H1 (cell line): ENCODE data around the gene PRPF38A. TPM values are rescaled to one million over a fixed set of nuclear protein-coding genes. Genes with fewer than 3 reads are reported as not detected.

Experiments used
- CTCF ChIA-PET: fragments of 300-600 bp; sonication (Branson Sonifier 250); formaldehyde crosslinking; loops from one replicate; lab custom pipeline; 2021; ENCODE audit not compliant: partially characterized antibody; lab: Charles Lee
- POLR2A ChIA-PET: fragments of 300-600 bp; sonication (Branson Sonifier 250); formaldehyde crosslinking; loops from one replicate; lab custom pipeline; 2021; ENCODE audit warnings: inconsistent platforms; ENCODE audit not compliant: partially characterized antibody; lab: Charles Lee
- DNase-seq, 2 experiments: peaks; one replicate each; pipeline versions ENCODE4 v3.0.0 to v3.0.0-alpha.2; 2010 to 2022; ENCODE audit warnings: low spot score in 2 of 2, low read depth in 1 of 2, mixed read lengths in 1 of 2
- FAIRE-seq: peaks from 2 replicates; lab custom pipeline; 2011; peaks lifted over from hg19 to GRCh38; lab: Jason Lieb, UNC
- H2AFZ ChIP-seq: 2 replicates; pipeline ENCODE4 v1.8.1; 2012; ENCODE audit warnings: low read length, inconsistent platforms
- H2AK5ac ChIP-seq: 2 replicates; pipeline ENCODE4 v1.6.1; 2013; ENCODE audit warnings: low read depth, low read length
- H2BK120ac ChIP-seq: replicated peaks from 2 replicates; pipeline ENCODE3; 2013; ENCODE audit warnings: low read depth, low read length, inconsistent platforms
- H2BK12ac ChIP-seq: 2 replicates; pipeline ENCODE4 v1.6.1; 2013; ENCODE audit warnings: low read depth, low read length
- H2BK15ac ChIP-seq: 2 replicates; pipeline ENCODE4 v1.6.1; 2013; ENCODE audit warnings: low read length
- H2BK20ac ChIP-seq: 2 replicates; pipeline ENCODE4 v1.6.1; 2013; ENCODE audit warnings: low read length
- H2BK5ac ChIP-seq: 2 replicates; pipeline ENCODE4 v1.6.1; 2013; ENCODE audit warnings: low read depth, low read length
- H3K14ac ChIP-seq: 2 replicates; pipeline ENCODE4 v1.6.1; 2013; ENCODE audit warnings: inconsistent platforms; ENCODE audit not compliant: insufficient read length
- H3K18ac ChIP-seq: 2 replicates; pipeline ENCODE4 v1.6.1; 2013; ENCODE audit warnings: low read length; ENCODE audit errors: extremely low read depth
- H3K23ac ChIP-seq: 2 replicates; pipeline ENCODE4 v1.6.1; 2013; ENCODE audit warnings: inconsistent platforms; ENCODE audit not compliant: insufficient read length
- H3K23me2 ChIP-seq: 2 replicates; pipeline ENCODE4 v1.6.1; 2013; ENCODE audit warnings: low read depth, low read length
- H3K27ac ChIP-seq: 2 replicates; pipeline ENCODE4 v1.6.1; 2011; ENCODE audit warnings: low read depth, low read length, inconsistent platforms
- H3K27me3 ChIP-seq, 4 experiments: replicated peaks in 1 of 4; 1 replicate in 1 of 4; 2 replicates in 3 of 4; pipeline versions ENCODE4 v1.6.1 to v1.8.1; 2011 to 2013; ENCODE audit warnings: low read length in 3 of 4, mild to moderate bottlenecking in 3 of 4, inconsistent platforms in 2 of 4, mixed read lengths in 2 of 4, moderate library complexity in 1 of 4; ENCODE audit not compliant: control insufficient read depth in 3 of 4, insufficient read depth in 3 of 4; ENCODE audit errors: extremely low read depth in 1 of 4
- H3K36me3 ChIP-seq, 4 experiments: 2 replicates each; pipeline versions ENCODE4 v1.6.1 to v1.8.1; 2011 to 2013; ENCODE audit warnings: mild to moderate bottlenecking in 4 of 4, low read length in 3 of 4, moderate library complexity in 2 of 4, control low read depth in 1 of 4, inconsistent platforms in 1 of 4; ENCODE audit not compliant: insufficient read depth in 4 of 4, control insufficient read depth in 2 of 4
- H3K4ac ChIP-seq: replicated peaks from 2 replicates; pipeline ENCODE3; 2013; ENCODE audit warnings: low read length, low read depth, mixed read lengths, inconsistent platforms; ENCODE audit not compliant: insufficient read length
- H3K4me1 ChIP-seq, 4 experiments: replicated peaks in 1 of 4; 1 replicate in 1 of 4; 2 replicates in 3 of 4; pipeline versions ENCODE4 v1.6.1 to v1.8.1; 2011 to 2013; ENCODE audit warnings: low read length in 3 of 4, inconsistent platforms in 2 of 4, mixed read lengths in 1 of 4; ENCODE audit not compliant: insufficient read depth in 4 of 4, control insufficient read depth in 3 of 4
- H3K4me2 ChIP-seq, 2 experiments: 2 replicates each; pipeline versions ENCODE4 v1.6.1 to v1.8.1; 2011 to 2013; ENCODE audit warnings: low read depth in 2 of 2, low read length in 2 of 2, control low read depth in 1 of 2, inconsistent platforms in 1 of 2, mild to moderate bottlenecking in 1 of 2; ENCODE audit not compliant: insufficient read depth in 1 of 2
- H3K4me3 ChIP-seq, 4 experiments: fragments of 200-600, 300-600 bp in 1 of 4; sonication (generic), shearing (Covaris generic), sonication (Bioruptor Twin) in 1 of 4; 2 replicates each; pipeline versions ENCODE4 v1.5.1 to v1.8.1; 2011 to 2016; ENCODE audit warnings: low read length in 4 of 4, low read depth in 3 of 4, control low read depth in 2 of 4, inconsistent platforms in 2 of 4, mild to moderate bottlenecking in 2 of 4, mixed read lengths in 1 of 4, moderate library complexity in 1 of 4; ENCODE audit not compliant: insufficient read depth in 2 of 4; ENCODE audit errors: extremely low read depth in 1 of 4
- H3K56ac ChIP-seq: replicated peaks from 2 replicates; pipeline ENCODE3; 2013; ENCODE audit warnings: low read depth, mild to moderate bottlenecking, mixed read lengths, low read length, inconsistent platforms; ENCODE audit not compliant: insufficient read length
- H3K79me1 ChIP-seq: 2 replicates; pipeline ENCODE4 v1.6.1; 2013; ENCODE audit warnings: low read depth, low read length, control low read depth
- H3K79me2 ChIP-seq, 2 experiments: 2 replicates each; pipeline versions ENCODE4 v1.6.1 to v1.8.1; 2012 to 2013; ENCODE audit warnings: low read length in 2 of 2, mild to moderate bottlenecking in 2 of 2, inconsistent platforms in 1 of 2; ENCODE audit not compliant: insufficient read depth in 2 of 2, control insufficient read depth in 1 of 2
- H3K9ac ChIP-seq, 4 experiments: replicated peaks in 1 of 4; 1 replicate in 1 of 4; 2 replicates in 3 of 4; pipeline versions ENCODE4 v1.6.1 to v1.8.1; 2011 to 2013; ENCODE audit warnings: low read depth in 3 of 4, low read length in 3 of 4, control low read depth in 2 of 4, mild to moderate bottlenecking in 2 of 4, moderate library complexity in 2 of 4, inconsistent platforms in 1 of 4; ENCODE audit errors: extremely low read depth in 1 of 4
- H3K9me3 ChIP-seq, 2 experiments: 2 replicates each; pipeline versions ENCODE4 v1.6.1 to v1.8.1; 2012 to 2013; ENCODE audit warnings: mild to moderate bottlenecking in 2 of 2, moderate library complexity in 2 of 2, control low read depth in 1 of 2, inconsistent platforms in 1 of 2, low read depth in 1 of 2, low read length in 1 of 2, mixed read lengths in 1 of 2; ENCODE audit not compliant: insufficient read depth in 2 of 2
- H4K20me1 ChIP-seq, 2 experiments: replicated peaks in 1 of 2; 2 replicates each; pipeline versions ENCODE3 to v1.8.1; 2011 to 2013; ENCODE audit warnings: inconsistent platforms in 2 of 2, low read length in 2 of 2, mild to moderate bottlenecking in 1 of 2; ENCODE audit not compliant: insufficient read depth in 2 of 2, control insufficient read depth in 1 of 2
- H4K5ac ChIP-seq: 2 replicates; pipeline ENCODE4 v1.6.1; 2013; ENCODE audit warnings: low read length, low read depth, mixed read lengths, inconsistent platforms; ENCODE audit not compliant: insufficient read length
- H4K8ac ChIP-seq: 2 replicates; pipeline ENCODE4 v1.8.0; 2013; ENCODE audit warnings: mild to moderate bottlenecking, moderate library complexity, low read length, inconsistent platforms; ENCODE audit not compliant: insufficient read depth; ENCODE audit errors: extremely low read depth
- H4K91ac ChIP-seq: replicated peaks from 2 replicates; pipeline ENCODE3; 2013; ENCODE audit warnings: low read length, mixed read lengths, inconsistent platforms; ENCODE audit not compliant: insufficient read length
- ATF2 ChIP-seq: IDR thresholded peaks from 2 replicates; pipeline ENCODE4 v1.6.1; 2012; ENCODE audit warnings: low read length, inconsistent platforms
- BACH1 ChIP-seq: IDR thresholded peaks from 2 replicates; pipeline ENCODE4 v1.6.1; 2012; ENCODE audit warnings: low read length, improper control_type of control experiment
- CREB1 ChIP-seq: IDR thresholded peaks from 2 replicates; pipeline ENCODE4 v1.6.1; 2012; ENCODE audit warnings: inconsistent platforms
- HDAC2 ChIP-seq, 2 experiments: fragments of 300-600 bp in 1 of 2; sonication (generic) in 1 of 2; IDR thresholded peaks; 2 replicates each; pipeline ENCODE4 v1.6.1; 2011 to 2012; ENCODE audit warnings: low read depth in 2 of 2, low read length in 2 of 2, mild to moderate bottlenecking in 2 of 2, moderate library complexity in 2 of 2, borderline replicate concordance in 1 of 2, inconsistent platforms in 1 of 2
- KDM4A ChIP-seq: IDR thresholded peaks from one replicate; pipeline ENCODE4 v1.7.1; 2012; ENCODE audit warnings: low read depth, mild to moderate bottlenecking, moderate library complexity, low read length, inconsistent platforms; ENCODE audit not compliant: severe bottlenecking
- MAFK ChIP-seq: IDR thresholded peaks from 2 replicates; pipeline ENCODE4 v1.6.1; 2012; ENCODE audit warnings: low read depth, mild to moderate bottlenecking, improper control_type of control experiment, low read length
- SAP30 ChIP-seq: fragments of 300-600 bp; sonication (generic); IDR thresholded peaks from 2 replicates; pipeline ENCODE4 v1.7.1; 2012; ENCODE audit warnings: low read length, moderate library complexity, mild to moderate bottlenecking, inconsistent platforms; ENCODE audit not compliant: insufficient read depth, insufficient replicate concordance
- SUZ12 ChIP-seq: fragments of 200-600 bp; sonication (generic); IDR thresholded peaks from 2 replicates; pipeline ENCODE4 v1.6.1; 2012; ENCODE audit warnings: mild to moderate bottlenecking, inconsistent platforms, low read length, moderate library complexity, mixed read lengths
- WGBS, 2 experiments: shearing (Covaris generic) in 1 of 2; methylation state at CpG; one replicate each; pipeline versions ENCODE4 v1.1.6 to v1.1.7; 2013 to 2015; ENCODE audit warnings: low lambda C conversion rate in 2 of 2, mixed read lengths in 2 of 2, inconsistent platforms in 1 of 2, low coverage in 1 of 2, missing lambda C conversion rate in 1 of 2; ENCODE audit not compliant: insufficient replicate concordance in 2 of 2, insufficient coverage in 1 of 2, insufficient read length in 1 of 2; ENCODE audit errors: extremely low coverage in 1 of 2, missing lambda C conversion rate in 1 of 2; 5-methylcytosine and 5-hydroxymethylcytosine counted together
- polyA plus RNA-seq, 7 experiments: library from polyadenylated mRNA; depleted of rRNA in 3 of 7; stranded (reverse) in 5 of 7; unstranded in 2 of 7; fragments of >200 nt in 5 of 7; fragments of 200-250 nt in 2 of 7; gene quantifications; 1 replicate in 5 of 7; 2 replicates in 1 of 7; 4 replicates in 1 of 7; pipeline versions ENCODE4 v1.2.1 to v1.2.3, GENCODE V29; 2011 to 2013; ENCODE audit warnings: missing spikeins in 2 of 7, mixed read lengths in 2 of 7
- total RNA-seq: library from RNA; stranded (reverse); fragmentation: NEBNext Ultra II Directional; extraction: Animal tissue kit (Norgen Biotek cat#: 25700); gene quantifications from 2 replicates; pipeline ENCODE4 v1.2.1, GENCODE V29; 2021

PRPF38A gene
- total and polyA plus RNA-seq, 2 of the 8 experiments (the other 6 are each of a cell fraction or from before 2014, with no cell fraction given): 25.6 to 76.2 TPM

GRCh38 chr1:52365071-52365745 is 39.2 kb upstream of the PRPF38A start:
- Histone ChIP-seq H4K91ac (peak overlapping the region; percentile 72), H3K36me3 (peaks cover 6 to 22% (median 14%) of the 10 kb centered on the region in 4 experiments; a peak in 6 of 8 replicates), H2BK5ac (0 out of 2 replicates have a peak overlapping the region, but pooled peaks have one; percentile 73), H2AFZ (peak overlapping the region; percentile 59; the same call in 1 of the 2 replicates), H3K23ac (no peak overlapping the region), H2BK120ac (no peak overlapping the region), H4K5ac (peak overlapping the region; percentile 44), H2AK5ac (peak overlapping the region; percentile 69; the same call in 1 of the 2 replicates), H3K56ac (peak overlapping the region; percentile 33), H3K79me2 (peaks cover 0 to 5% of the 10 kb centered on the region in 2 experiments; a peak in 1 of 4 replicates), H3K14ac (no peak overlapping the region), H3K4me3 (peak overlapping the region; percentile 76 to 92 (median 86)), H3K4me1 (peaks cover 0 to 9% (median 5%) of the 10 kb centered on the region in 4 experiments), H3K23me2 (peaks cover 12% of the 10 kb centered on the region), H3K27me3 (no peaks in the 10 kb centered on the region), H4K8ac (peak overlapping the region; percentile 79), H3K27ac (peak overlapping the region; percentile 20; the same call in 1 of the 2 replicates), H3K9me3 (no peaks in the 10 kb centered on the region), H3K18ac (peak overlapping the region; percentile 87), H3K4me2 (peak overlapping the region; percentile 86 to 99), H4K20me1 (peaks cover 0 to 9% of the 10 kb centered on the region in 2 experiments), H3K79me1 (peaks cover 9% of the 10 kb centered on the region; the same call in 1 of the 2 replicates), H3K9ac (peak overlapping the region in 3 of 4 experiments; percentile 59 to 67 (median 65); a peak in 6 of 7 replicates), H2BK20ac (no peak overlapping the region), H2BK15ac (no peak overlapping the region), H3K4ac (peak overlapping the region; percentile 27), H2BK12ac (peak overlapping the region; percentile 76; the same call in 1 of the 2 replicates)
- WGBS, 2 experiments: 18% methylated on average over 19 of the region's 22 CpGs; no CpG with 5 or more reads in 1 of the 2 experiments
- DNase-seq (peak in 1 of 2 experiments; percentile 58), FAIRE-seq (peak; percentile 19)
- ChIA-PET POLR2A (interaction anchor here (0.7 to 3.8 kb wide), 4 partner anchors 9 to 231 kb away, joined by 3 to 20 read pairs (median 6); partner anchors contain the start of genes ORC1 and PRPF38A), CTCF (interaction anchor here (1.0 to 1.4 kb wide), 3 partner anchors 14 to 24 kb away, joined by 3 to 9 read pairs (median 5); no protein-coding TSS in a partner anchor)
- no peak; the same call in none of the 2 replicates for TF ChIP-seq BACH1
- TF ChIP-seq SAP30: peak; percentile 55
- 0 out of 2 replicates have a peak, but pooled peaks have one; percentile 25 for TF ChIP-seq ATF2
- TF ChIP-seq SUZ12: no peak
- TF ChIP-seq MAFK: peak; percentile 46; the same call in 1 of the 2 replicates
- no peak for TF ChIP-seq CREB1
- TF ChIP-seq HDAC2 (IDR thresholded peaks at IDR 0.05; ENCODE audit: borderline replicate concordance in 1 of 2, low read depth in 2 of 2, low read length in 2 of 2): 0 out of 4 replicates have a peak, but pooled peaks of 1 of the 2 experiments have one; percentile 19
- peak; percentile 49 for TF ChIP-seq KDM4A
